H9 (cell line): ENCODE results near the gene SLC12A8. TPM values are rescaled to one million over a fixed set of nuclear protein-coding genes. Genes with fewer than 3 reads are reported as not detected.

Experiments
- DNase-seq: peaks from one replicate; pipeline ENCODE4 v3.0.0-alpha.2; 2017
- H2AFZ ChIP-seq: one replicate; pipeline ENCODE4 v1.6.1; 2013; ENCODE audit warnings: mild to moderate bottlenecking, low read length, control low read depth, moderate library complexity
- H2AK5ac ChIP-seq: 2 replicates; pipeline ENCODE4 v1.6.1; 2013; ENCODE audit warnings: low read length, control low read depth, mixed read lengths; ENCODE audit not compliant: insufficient read length
- H2BK120ac ChIP-seq: one replicate; pipeline ENCODE4 v1.6.1; 2013; ENCODE audit warnings: low read depth, mild to moderate bottlenecking, low read length, control low read depth, inconsistent platforms; ENCODE audit not compliant: poor library complexity, severe bottlenecking
- H2BK12ac ChIP-seq: 2 replicates; pipeline ENCODE4 v1.6.1; 2013; ENCODE audit warnings: low read length, control low read depth, mixed read lengths, low read depth; ENCODE audit not compliant: insufficient read length
- H2BK15ac ChIP-seq: 2 replicates; pipeline ENCODE4 v1.6.1; 2013; ENCODE audit warnings: low read depth, low read length, control low read depth
- H2BK20ac ChIP-seq: one replicate; pipeline ENCODE4 v1.6.1; 2013; ENCODE audit warnings: low read depth, mild to moderate bottlenecking, low read length, control low read depth, inconsistent platforms; ENCODE audit not compliant: poor library complexity, severe bottlenecking
- H2BK5ac ChIP-seq: 2 replicates; pipeline ENCODE4 v1.6.1; 2013; ENCODE audit warnings: low read length, control low read depth, mixed read lengths; ENCODE audit not compliant: insufficient read length
- H3K14ac ChIP-seq: 2 replicates; pipeline ENCODE4 v1.6.1; 2013; ENCODE audit warnings: low read length, control low read depth; ENCODE audit not compliant: insufficient read depth
- H3K18ac ChIP-seq: 2 replicates; pipeline ENCODE4 v1.6.1; 2013; ENCODE audit warnings: low read depth, mild to moderate bottlenecking, mixed read lengths, low read length, control low read depth; ENCODE audit not compliant: insufficient read length
- H3K23ac ChIP-seq: 2 replicates; pipeline ENCODE4 v1.6.1; 2013; ENCODE audit warnings: low read length, control low read depth, mixed read lengths, low read depth; ENCODE audit not compliant: insufficient read length
- H3K23me2 ChIP-seq: 2 replicates; pipeline ENCODE4 v1.6.1; 2013; ENCODE audit warnings: low read depth, mild to moderate bottlenecking, mixed read lengths, low read length, control low read depth; ENCODE audit not compliant: insufficient read length, poor library complexity, severe bottlenecking
- H3K27ac ChIP-seq: 2 replicates; pipeline ENCODE4 v1.5.1; 2013; ENCODE audit warnings: low read length, control low read depth, mixed read lengths, low read depth; ENCODE audit not compliant: insufficient read length
- H3K27me3 ChIP-seq: 2 replicates; pipeline ENCODE4 v1.6.1; 2013; ENCODE audit warnings: low read length, control low read depth, inconsistent platforms; ENCODE audit not compliant: insufficient read depth
- H3K4ac ChIP-seq: 2 replicates; pipeline ENCODE4 v1.6.1; 2013; ENCODE audit warnings: low read depth, mild to moderate bottlenecking, control low read depth, inconsistent platforms, low read length, moderate library complexity
- H3K4me1 ChIP-seq: 2 replicates; pipeline ENCODE4 v1.6.1; 2013; ENCODE audit warnings: low read length, control low read depth, inconsistent platforms; ENCODE audit not compliant: insufficient read depth
- H3K4me2 ChIP-seq: 2 replicates; pipeline ENCODE4 v1.6.1; 2013; ENCODE audit warnings: low read length, control low read depth, mixed read lengths; ENCODE audit not compliant: insufficient read length, insufficient read depth
- H3K56ac ChIP-seq: 2 replicates; pipeline ENCODE4 v1.6.1; 2013; ENCODE audit warnings: low read depth, mild to moderate bottlenecking, mixed read lengths, low read length, control low read depth; ENCODE audit not compliant: insufficient read length
- H3K79me1 ChIP-seq: 2 replicates; pipeline ENCODE4 v1.6.1; 2013; ENCODE audit warnings: low read depth, mild to moderate bottlenecking, moderate library complexity, low read length, control low read depth, inconsistent platforms; ENCODE audit not compliant: insufficient read depth, poor library complexity, severe bottlenecking
- H3K79me2 ChIP-seq: 2 replicates; pipeline ENCODE4 v1.6.1; 2013; ENCODE audit warnings: low read length, control low read depth, inconsistent platforms; ENCODE audit not compliant: insufficient read depth
- H3K9ac ChIP-seq: 2 replicates; pipeline ENCODE4 v1.6.1; 2013; ENCODE audit warnings: low read length, control low read depth, mixed read lengths; ENCODE audit not compliant: insufficient read length; ENCODE audit errors: extremely low read depth
- H3K9me3 ChIP-seq: one replicate; pipeline ENCODE4 v1.6.1; 2013; ENCODE audit warnings: low read depth, low read length, inconsistent platforms; ENCODE audit not compliant: control insufficient read depth
- H3T11ph ChIP-seq: one replicate; pipeline ENCODE4 v1.6.1; 2013; ENCODE audit warnings: mild to moderate bottlenecking, low read length, control low read depth, inconsistent platforms
- H4K20me1 ChIP-seq: one replicate; pipeline ENCODE4 v1.6.1; 2013; ENCODE audit not compliant: control insufficient read depth, insufficient read length, insufficient read depth
- H4K5ac ChIP-seq: 2 replicates; pipeline ENCODE4 v1.6.1; 2013; ENCODE audit warnings: low read depth, mild to moderate bottlenecking, mixed read lengths, low read length, control low read depth; ENCODE audit not compliant: insufficient read length
- H4K8ac ChIP-seq: replicated peaks from 2 replicates; pipeline ENCODE4 v1.6.1; 2013; ENCODE audit warnings: low read length, control low read depth, mixed read lengths, low read depth; ENCODE audit not compliant: insufficient read length
- H4K91ac ChIP-seq: 2 replicates; pipeline ENCODE4 v1.6.1; 2013; ENCODE audit warnings: low read depth, mild to moderate bottlenecking, moderate library complexity, mixed read lengths, low read length, control low read depth; ENCODE audit not compliant: insufficient read length
- H3K27ac Mint-ChIP-seq, 3 experiments: 2 replicates in 2 of 3; 3 replicates in 1 of 3; pipeline ENCODE4 v1.8.0; 2020 to 2021; ENCODE audit warnings: mixed read lengths in 3 of 3, mild to moderate bottlenecking in 1 of 3, moderate library complexity in 1 of 3
- H3K27me3 Mint-ChIP-seq: 2 replicates; pipeline ENCODE4 v1.8.0; 2021; ENCODE audit warnings: low read depth, mild to moderate bottlenecking, moderate library complexity, mixed read lengths
- H3K36me3 Mint-ChIP-seq, 3 experiments: 2 replicates in 2 of 3; 3 replicates in 1 of 3; pipeline ENCODE4 v1.8.0; 2020 to 2021; ENCODE audit warnings: low read depth in 3 of 3, mixed read lengths in 3 of 3; ENCODE audit not compliant: insufficient read depth in 1 of 3
- H3K4me1 Mint-ChIP-seq, 2 experiments: 2 replicates each; pipeline ENCODE4 v1.8.0; 2020; ENCODE audit warnings: mixed read lengths in 2 of 2
- H3K4me3 Mint-ChIP-seq, 2 experiments: 2 replicates in 1 of 2; 3 replicates in 1 of 2; pipeline ENCODE4 v1.8.0; 2020 to 2021; ENCODE audit warnings: mild to moderate bottlenecking in 2 of 2, mixed read lengths in 2 of 2, moderate library complexity in 1 of 2
- H3K9me3 Mint-ChIP-seq, 2 experiments: 2 replicates in 1 of 2; 3 replicates in 1 of 2; pipeline ENCODE4 v1.8.0; 2020; ENCODE audit warnings: mild to moderate bottlenecking in 2 of 2, mixed read lengths in 2 of 2, moderate library complexity in 1 of 2
- CTCF ChIP-seq: fragments of 200-600 bp; sonication (generic); conservative IDR thresholded peaks from 3 replicates; pipeline ENCODE4 v1.8.0; 2021; ENCODE audit warnings: antibody characterized with exemption, mild to moderate bottlenecking
- WGBS: extraction: QIAGEN DNeasy Blood & Tissue Kit; methylation state at CpG from one replicate; pipeline ENCODE4 v1.1.7; 2013; ENCODE audit warnings: missing lambda C conversion rate, low lambda C conversion rate, mixed read lengths; ENCODE audit not compliant: insufficient read length; ENCODE audit errors: extremely low coverage; 5-methylcytosine and 5-hydroxymethylcytosine counted together
- total RNA-seq: library from RNA; stranded (reverse); gene quantifications from 2 replicates; pipeline ENCODE4 v1.2.1, GENCODE V29; 2021

SLC12A8 gene
- total RNA-seq, 1 experiment from 2014 or later, result 8.2 TPM

GRCh38 chr3:125214738-125215137 is 2.2 kb upstream of the SLC12A8 start:
- H3K9ac ChIP-seq, result no peak overlapping the region
- H3K18ac ChIP-seq, result no peak overlapping the region
- no peak overlapping the region for H2BK20ac ChIP-seq
- no peaks in the 10 kb centered on the region for H3K9me3 Mint-ChIP-seq
- no peaks in the 10 kb centered on the region for H3K79me1 ChIP-seq
- H4K5ac ChIP-seq, result no peak overlapping the region
- no CpG with 5 or more reads among the region's 3 CpGs for WGBS
- no peak overlapping the region for H3K27ac Mint-ChIP-seq
- H3K14ac ChIP-seq, result no peak overlapping the region
- no peak overlapping the region for H2BK5ac ChIP-seq
- peaks cover 6% of the 10 kb centered on the region for H3K23me2 ChIP-seq
- TF ChIP-seq CTCF, result no peak
- H2AK5ac ChIP-seq, result no peak overlapping the region
- no peak overlapping the region for H4K91ac ChIP-seq
- H3T11ph ChIP-seq, result no peak overlapping the region
- H2BK120ac ChIP-seq, result no peak overlapping the region
- no peak overlapping the region for H3K4ac ChIP-seq
- no peaks in the 10 kb centered on the region for H3K9me3 ChIP-seq
- H4K8ac ChIP-seq, result no peak overlapping the region
- H3K27me3 ChIP-seq, result no peaks in the 10 kb centered on the region
- DNase-seq, result no peak
- no peak overlapping the region for H3K23ac ChIP-seq
- H4K20me1 ChIP-seq, result no peaks in the 10 kb centered on the region
- no peak overlapping the region for H2AFZ ChIP-seq
- no peaks in the 10 kb centered on the region for H3K4me1 ChIP-seq
- H3K56ac ChIP-seq, result no peak overlapping the region
- peaks cover 16% of the 10 kb centered on the region for H3K27me3 Mint-ChIP-seq
- H3K4me3 Mint-ChIP-seq, result no peak overlapping the region
- 0 out of 2 replicates have a peak, but pooled peaks cover 1% of the 10 kb centered on the region for H3K79me2 ChIP-seq
- no peak overlapping the region for H3K4me2 ChIP-seq
- peaks cover 30 to 38% of the 10 kb centered on the region in 2 experiments for H3K4me1 Mint-ChIP-seq
- H2BK15ac ChIP-seq, result no peak overlapping the region
- no peak overlapping the region for H2BK12ac ChIP-seq
- H3K36me3 Mint-ChIP-seq, result peaks cover 0 to 6% (median 2%) of the 10 kb centered on the region in 3 experiments; a peak in 5 of 7 replicates
- no peak overlapping the region for H3K27ac ChIP-seq
